A673 (cell line): Measurements from ENCODE around the gene HILPDA.
"Not testable (repeated sequence)": the region's sequence is repeated elsewhere in the genome, so short reads cannot be mapped to it uniquely, and the experiment has no call there.

Source experiments
- EZH2 ChIP-seq: fragments of 200-600 bp; sonication (generic); IDR thresholded peaks from 2 replicates; pipeline ENCODE4 v1.6.1; 2017; ENCODE audit warnings: borderline replicate concordance, low read depth, mild to moderate bottlenecking, mixed read lengths, antibody characterized with exemption, low read length; ENCODE audit not compliant: poor library complexity, severe bottlenecking
- TF ChIP-seq, protein P1 (sequence below): fragments of 300-800, 200-600 bp; sonication (generic); conservative IDR thresholded peaks from 2 replicates; pipeline ENCODE4 v1.5.1; 2017; ENCODE audit warnings: low read depth, mild to moderate bottlenecking, antibody characterized with exemption, low read length, moderate library complexity, mixed read lengths

DNA sequence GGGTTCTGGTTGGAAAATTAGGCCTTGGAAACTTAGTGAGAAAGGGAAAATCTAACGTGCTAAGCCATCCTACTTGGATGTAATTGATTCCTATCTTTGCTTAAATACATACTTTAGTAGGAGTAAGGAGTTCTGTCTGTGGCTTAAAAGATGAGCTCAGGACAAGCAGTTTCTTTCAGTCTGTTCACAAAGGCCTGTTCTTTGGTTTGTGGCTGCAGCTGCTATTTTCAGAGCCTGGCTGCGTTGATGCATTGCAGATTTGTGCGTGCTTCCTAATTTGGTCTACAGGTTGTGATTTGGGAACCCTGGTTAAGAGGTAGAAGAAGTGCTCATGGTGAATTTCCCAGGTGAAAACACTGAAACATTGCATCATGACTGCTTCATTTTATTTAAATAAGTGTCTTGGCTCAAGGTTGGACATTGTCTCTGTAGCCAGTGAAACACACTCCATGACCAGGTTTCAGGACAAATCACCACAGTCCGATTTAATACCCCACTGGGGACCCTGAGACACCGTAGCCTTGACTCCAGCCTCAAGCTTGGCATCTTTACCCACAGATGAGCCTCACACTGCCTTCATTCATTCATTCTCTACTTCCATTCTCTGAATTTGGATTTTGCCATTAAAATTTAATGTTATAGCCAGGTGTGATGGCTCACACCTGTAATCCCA, 51.8 kb downstream of the HILPDA start:
- TF ChIP-seq, protein P1, sequence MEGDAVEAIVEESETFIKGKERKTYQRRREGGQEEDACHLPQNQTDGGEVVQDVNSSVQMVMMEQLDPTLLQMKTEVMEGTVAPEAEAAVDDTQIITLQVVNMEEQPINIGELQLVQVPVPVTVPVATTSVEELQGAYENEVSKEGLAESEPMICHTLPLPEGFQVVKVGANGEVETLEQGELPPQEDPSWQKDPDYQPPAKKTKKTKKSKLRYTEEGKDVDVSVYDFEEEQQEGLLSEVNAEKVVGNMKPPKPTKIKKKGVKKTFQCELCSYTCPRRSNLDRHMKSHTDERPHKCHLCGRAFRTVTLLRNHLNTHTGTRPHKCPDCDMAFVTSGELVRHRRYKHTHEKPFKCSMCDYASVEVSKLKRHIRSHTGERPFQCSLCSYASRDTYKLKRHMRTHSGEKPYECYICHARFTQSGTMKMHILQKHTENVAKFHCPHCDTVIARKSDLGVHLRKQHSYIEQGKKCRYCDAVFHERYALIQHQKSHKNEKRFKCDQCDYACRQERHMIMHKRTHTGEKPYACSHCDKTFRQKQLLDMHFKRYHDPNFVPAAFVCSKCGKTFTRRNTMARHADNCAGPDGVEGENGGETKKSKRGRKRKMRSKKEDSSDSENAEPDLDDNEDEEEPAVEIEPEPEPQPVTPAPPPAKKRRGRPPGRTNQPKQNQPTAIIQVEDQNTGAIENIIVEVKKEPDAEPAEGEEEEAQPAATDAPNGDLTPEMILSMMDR = not testable (repeated sequence)
- TF ChIP-seq EZH2 = not testable (repeated sequence)
